GM12878 (cell line): ENCODE data around the gene NAV3. TPM values are rescaled to one million over a fixed set of nuclear protein-coding genes. Genes with fewer than 3 reads are reported as not detected.
A peak's percentile ranks its signal among the peaks of the same experiment; 100 is the strongest.

Source experiments
- ATAC-seq: fragments of 200-7000 bp; cut with Tn5 transposase; 3 replicates; pipeline ENCODE4 v1.9.1; 2020; ENCODE audit warnings: mild to moderate bottlenecking, moderate library complexity
- BruUV-seq: library from RNA; stranded (reverse); fragments of 400-500 nt; replicated peaks from 2 replicates; lab custom pipeline; 2021; lab: Mats Ljungman, UMichigan
- CTCF ChIA-PET: fragments of 300-600 bp; sonication (Branson Sonifier 250); formaldehyde crosslinking; extraction: SDS; loops from one replicate; lab custom pipeline; 2021; ENCODE audit warnings: inconsistent platforms; lab: Yijun Ruan, JAX
- POLR2A ChIA-PET: fragments of 350-600 bp; formaldehyde crosslinking; extraction: SDS; loops from one replicate; lab custom pipeline; 2021; ENCODE audit warnings: inconsistent platforms; lab: Charles Lee
- RAD21 ChIA-PET: fragments of 300-600 bp; sonication (Branson Sonifier 250); formaldehyde crosslinking; loops from one replicate; lab custom pipeline; 2023; ENCODE audit warnings: antibody characterized with exemption; ENCODE audit not compliant: unreplicated experiment; lab: Charles Lee
- SMC1A ChIA-PET: fragments of 300-600 bp; sonication (Branson Sonifier 250); formaldehyde crosslinking; loops from one replicate; lab custom pipeline; 2023; ENCODE audit not compliant: unreplicated experiment, uncharacterized antibody; lab: Charles Lee
- DNase-seq: peaks from one replicate; pipeline ENCODE4 v3.0.0-alpha.2; 2011; ENCODE audit warnings: low read depth, low spot score
- FAIRE-seq: peaks from 3 replicates; lab custom pipeline; 2011; peaks lifted over from hg19 to GRCh38; lab: Jason Lieb, UNC
- H2AFZ ChIP-seq: 2 replicates; pipeline ENCODE4 v1.6.0; 2011; ENCODE audit warnings: low read depth, low read length, control low read depth; ENCODE audit not compliant: control insufficient read depth
- H3K27ac ChIP-seq: 2 replicates; pipeline ENCODE4 v1.5.1; 2011; ENCODE audit warnings: control low read depth; ENCODE audit not compliant: control insufficient read depth, insufficient read depth
- H3K27me3 ChIP-seq, 2 experiments: replicated peaks in 1 of 2; 2 replicates each; pipeline versions ENCODE4 v1.6.0 to v1.6.1; 2011; ENCODE audit warnings: low read length in 1 of 2; ENCODE audit not compliant: control insufficient read depth in 2 of 2, insufficient read depth in 2 of 2
- H3K36me3 ChIP-seq, 2 experiments: 2 replicates each; pipeline ENCODE4 v1.5.1; 2011; ENCODE audit warnings: low read length in 1 of 2; ENCODE audit not compliant: control insufficient read depth in 2 of 2, insufficient read depth in 2 of 2
- H3K4me1 ChIP-seq: 2 replicates; pipeline ENCODE4 v1.6.1; 2011; ENCODE audit warnings: mild to moderate bottlenecking, low read length, moderate library complexity, mixed read lengths; ENCODE audit not compliant: control insufficient read depth, insufficient read depth
- H3K4me2 ChIP-seq: 2 replicates; pipeline ENCODE4 v1.6.0; 2011; ENCODE audit warnings: control low read depth; ENCODE audit not compliant: control insufficient read depth, insufficient read depth
- H3K4me3 ChIP-seq: fragments of 200-600 bp; sonication (generic); 2 replicates; pipeline ENCODE4 v1.5.1; 2016
- H3K79me2 ChIP-seq: 2 replicates; pipeline ENCODE4 v1.6.0; 2011; ENCODE audit warnings: low read length; ENCODE audit not compliant: control insufficient read depth, insufficient read depth
- H3K9ac ChIP-seq: 2 replicates; pipeline ENCODE4 v1.8.0; 2011; ENCODE audit warnings: low read length, control low read depth, mixed read lengths; ENCODE audit not compliant: control insufficient read depth, insufficient read depth
- H3K9me3 ChIP-seq: replicated peaks from 3 replicates; pipeline ENCODE4 v1.5.1; 2011; ENCODE audit warnings: mild to moderate bottlenecking, low read length; ENCODE audit not compliant: control insufficient read depth, insufficient read depth
- H4K20me1 ChIP-seq: 2 replicates; pipeline ENCODE4 v1.6.0; 2011; ENCODE audit not compliant: control insufficient read depth, insufficient read depth
- BCL11A ChIP-seq: IDR thresholded peaks from 2 replicates; pipeline ENCODE4 v1.6.1; 2011; ENCODE audit warnings: low read depth, low read length
- CEBPB ChIP-seq, 2 experiments: fragments of 150-350 bp in 1 of 2; IDR thresholded peaks; 2 replicates each; pipeline ENCODE4 v1.6.1; 2012 to 2014; ENCODE audit warnings: low read depth in 2 of 2, low read length in 2 of 2, borderline replicate concordance in 1 of 2, inconsistent platforms in 1 of 2
- CHD1 ChIP-seq: IDR thresholded peaks from 2 replicates; pipeline ENCODE4 v1.6.1; 2012; ENCODE audit warnings: low read depth, low read length, improper control_type of control experiment
- CHD2 ChIP-seq: IDR thresholded peaks from 2 replicates; pipeline ENCODE4 v1.6.1; 2011; ENCODE audit warnings: low read depth, low read length, improper control_type of control experiment, borderline replicate concordance
- CREM ChIP-seq: IDR thresholded peaks from 2 replicates; pipeline ENCODE4 v1.6.1; 2014; ENCODE audit warnings: antibody characterized with exemption, low read depth
- ETV6 ChIP-seq, 2 experiments: fragments of 450-650 bp in 1 of 2; IDR thresholded peaks in 1 of 2; conservative IDR thresholded peaks in 1 of 2; 2 replicates each; pipeline ENCODE4 v1.6.1; 2014; ENCODE audit warnings: antibody characterized with exemption in 1 of 2, borderline replicate concordance in 1 of 2, low read depth in 1 of 2, mild to moderate bottlenecking in 1 of 2, moderate library complexity in 1 of 2
- EZH2 ChIP-seq: IDR thresholded peaks from 2 replicates; pipeline ENCODE4 v1.6.1; 2012; ENCODE audit warnings: low read depth, mild to moderate bottlenecking, control low read depth, inconsistent platforms, low read length, borderline replicate concordance; ENCODE audit not compliant: control insufficient read depth
- LARP7 ChIP-seq: fragments of 450-650 bp; IDR thresholded peaks from 2 replicates; pipeline ENCODE4 v1.6.1; 2017; ENCODE audit warnings: mild to moderate bottlenecking
- MEF2B ChIP-seq: fragments of 450-650 bp; IDR thresholded peaks from 2 replicates; pipeline ENCODE4 v1.6.1; 2018; ENCODE audit warnings: mild to moderate bottlenecking, moderate library complexity; ENCODE audit not compliant: partially characterized antibody, poor library complexity, severe bottlenecking
- MTA2 ChIP-seq: fragments of 450-650 bp; IDR thresholded peaks from 2 replicates; pipeline ENCODE4 v1.6.1; 2016; ENCODE audit warnings: low read depth, mild to moderate bottlenecking, moderate library complexity
- NFIC ChIP-seq: IDR thresholded peaks from 2 replicates; pipeline ENCODE4 v1.6.1; 2012; ENCODE audit warnings: low read depth, mild to moderate bottlenecking, inconsistent platforms, low read length, moderate library complexity
- NR2C2 ChIP-seq: IDR thresholded peaks from 2 replicates; pipeline ENCODE4 v1.6.1; 2011; ENCODE audit warnings: borderline replicate concordance, low read depth; ENCODE audit not compliant: control insufficient read depth, insufficient read length
- PAX8 ChIP-seq: fragments of 450-650 bp; IDR thresholded peaks from 2 replicates; pipeline ENCODE4 v1.6.1; 2017; ENCODE audit warnings: mild to moderate bottlenecking, moderate library complexity
- POU2F2 ChIP-seq: IDR thresholded peaks from 3 replicates; pipeline ENCODE4 v1.6.1; 2011; ENCODE audit warnings: low read depth, mild to moderate bottlenecking, low read length, borderline replicate concordance
- RUNX3 ChIP-seq: IDR thresholded peaks from 2 replicates; pipeline ENCODE4 v1.6.1; 2012; ENCODE audit warnings: low read length, inconsistent platforms
- SREBF2 ChIP-seq: IDR thresholded peaks from 2 replicates; pipeline ENCODE4 v1.6.1; 2012; ENCODE audit warnings: mild to moderate bottlenecking, low read length
- ZNF217 ChIP-seq: fragments of 450-650 bp; IDR thresholded peaks from 2 replicates; pipeline ENCODE4 v1.6.1; 2017; ENCODE audit warnings: antibody characterized with exemption, mild to moderate bottlenecking
- WGBS: methylation state at CpG from one replicate; pipeline ENCODE4 v1.1.6; 2016; ENCODE audit warnings: low lambda C conversion rate; ENCODE audit not compliant: insufficient replicate concordance, insufficient coverage; ENCODE audit errors: missing lambda C conversion rate; 5-methylcytosine and 5-hydroxymethylcytosine counted together
- in situ Hi-C: fragments of 300-500 bp; cut with MboI; formaldehyde crosslinking; loops from 9 replicates; pipeline ENCODE4 v1.14.3; 2018; ENCODE audit warnings: mixed read lengths
- intact Hi-C: fragments of 100-400 bp; cut with micrococcal nuclease; formaldehyde crosslinking; loops from one replicate; pipeline ENCODE4 v1.14.2; 2022; ENCODE audit not compliant: unreplicated experiment
- polyA plus RNA-seq, 11 experiments: library from polyadenylated mRNA; depleted of rRNA in 4 of 11; unstranded in 6 of 11; stranded (reverse) in 5 of 11; fragments of >200 nt; fragmentation: Nextera tagmentation in 4 of 11; fragmentation: Illumina TruSeq in 1 of 11; extraction: Ambion mirVana in 4 of 11; extraction: Trizol in 1 of 11; gene quantifications; 1 replicate in 1 of 11; 2 replicates in 10 of 11; pipeline versions ENCODE4 v1.2.1 to v1.2.3, GENCODE V29; 2011 to 2016; ENCODE audit warnings: inconsistent platforms in 2 of 11, missing spikeins in 2 of 11, low read depth in 1 of 11
- total RNA-seq, 4 experiments: library from RNA; depleted of rRNA in 3 of 4; stranded (reverse); fragments of >200 nt in 3 of 4; fragmentation: Illumina TruSeq in 1 of 4; extraction: Trizol in 1 of 4; gene quantifications; 2 replicates each; pipeline versions ENCODE4 v1.2.1 to v1.2.3, GENCODE V29; 2013 to 2021
- TF ChIP-seq, protein P1 (sequence below): IDR thresholded peaks from 2 replicates; pipeline ENCODE4 v1.6.1; 2011; ENCODE audit warnings: low read depth, mild to moderate bottlenecking, low read length, moderate library complexity, borderline replicate concordance; ENCODE audit errors: extremely low read depth
- TF ChIP-seq, protein P2 (sequence below): fragments of 450-650 bp; IDR thresholded peaks from 2 replicates; pipeline ENCODE4 v1.6.1; 2014; ENCODE audit warnings: mild to moderate bottlenecking
- TF ChIP-seq, protein P3 (sequence below): IDR thresholded peaks from 2 replicates; pipeline ENCODE4 v1.6.1; 2012; ENCODE audit warnings: low read length, inconsistent platforms
- TF ChIP-seq, protein P4 (sequence below): fragments of 450-650 bp; IDR thresholded peaks from 2 replicates; pipeline ENCODE4 v1.6.1; 2016; ENCODE audit warnings: mild to moderate bottlenecking

NAV3 gene
- total and polyA plus RNA-seq, 10 of the 15 experiments (the other 5 are each of a cell fraction or from before 2014, with no cell fraction given), result 0.05 to 0.51 (median 0.22) TPM; not detected in 1

DNA sequence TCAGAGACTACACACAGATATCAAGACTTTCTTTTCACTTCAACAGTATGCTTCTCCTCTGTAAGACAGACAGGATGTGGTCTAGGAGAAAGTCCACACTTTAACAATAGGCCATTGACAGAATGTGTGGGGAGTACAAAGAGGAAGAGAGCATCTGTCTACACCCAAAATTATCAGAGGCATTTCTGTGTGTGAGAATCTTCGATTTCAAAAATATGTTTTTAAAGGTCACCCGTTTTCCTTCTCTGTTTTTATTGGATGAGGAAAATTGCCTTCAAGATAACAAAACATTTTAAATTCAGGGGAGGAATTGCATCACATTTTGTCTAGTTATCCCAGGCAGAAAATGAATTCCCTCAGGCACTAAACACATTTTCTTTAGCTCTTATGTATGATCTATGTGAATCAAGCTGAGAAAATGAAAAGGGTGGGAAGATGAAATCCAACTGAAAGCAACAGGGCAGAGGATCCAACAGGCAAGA, 16.4 kb downstream of the NAV3 start:
- peak overlapping the region; percentile 47 for H2AFZ ChIP-seq
- H3K79me2 ChIP-seq, result no peaks in the 10 kb centered on the region
- no peaks in the 10 kb centered on the region for H3K36me3 ChIP-seq
- WGBS, result 0% methylated on average over 2 of the region's 2 CpGs
- ChIA-PET RAD21 (interaction anchor here (0.7 to 1.5 kb wide), 5 partner anchors 11 to 100 kb away, joined by 3 to 5 read pairs (median 3); partner anchors contain the start of gene NAV3), POLR2A (interaction anchor here (0.7 to 1.4 kb wide), 3 partner anchors 9 to 33 kb away, joined by 3 to 5 read pairs (median 4); no protein-coding TSS in a partner anchor), SMC1A (interaction anchor here (0.9 to 2.7 kb wide), 11 partner anchors 9 to 101 kb away, joined by 3 to 9 read pairs (median 4); partner anchors contain the start of gene NAV3), CTCF (no interaction called here)
- in situ Hi-C loops (no loop called here), intact Hi-C loops (loop anchor here (2.0 kb wide), 1 partner anchor 100 kb away; no protein-coding TSS in a partner anchor)
- no peak overlapping the region for H3K4me3 ChIP-seq
- FAIRE-seq (peak; percentile 90), DNase-seq (peak; percentile 75), ATAC-seq (peak; percentile 99)
- H4K20me1 ChIP-seq, result no peaks in the 10 kb centered on the region
- H3K9ac ChIP-seq, result 0 out of 2 replicates have a peak overlapping the region, but pooled peaks have one; percentile 10
- H3K27me3 ChIP-seq, result no peaks in the 10 kb centered on the region
- no TSS peak for BruUV-seq
- peak overlapping the region; percentile 82 for H3K27ac ChIP-seq
- H3K4me2 ChIP-seq, result peak overlapping the region; percentile 49
- peaks cover 21% of the 10 kb centered on the region for H3K4me1 ChIP-seq
- H3K9me3 ChIP-seq, result no peaks in the 10 kb centered on the region
- TF ChIP-seq NFIC (peak; percentile 84), CHD1 (no peak), CHD2 (peak; percentile 32; the same call in 1 of the 2 replicates), ETV6 (conservative IDR thresholded peaks at IDR 0.05 in 1 of 2, IDR thresholded peaks at IDR 0.05 in 1 of 2; ENCODE audit: borderline replicate concordance in 1 of 2, low read depth in 1 of 2) (no peak; a peak in 1 of 4 replicates), PAX8 (no peak), RUNX3 (peak; percentile 96), CEBPB (IDR thresholded peaks at IDR 0.05; ENCODE audit: borderline replicate concordance in 1 of 2, low read depth in 2 of 2, low read length in 2 of 2) (peak in 1 of 2 experiments; percentile 42; a peak in 1 of 4 replicates), LARP7 (no peak), ZNF217 (no peak; the same call in 1 of the 2 replicates), BCL11A (peak; percentile 48; the same call in 1 of the 2 replicates), MEF2B (no peak), EZH2 (0 out of 2 replicates have a peak, but pooled peaks have one; percentile 25), CREM (0 out of 2 replicates have a peak, but pooled peaks have one; percentile 47), SREBF2 (no peak), POU2F2 (no peak), NR2C2 (no peak), MTA2 (peak; percentile 61)
- TF ChIP-seq, protein P1, sequence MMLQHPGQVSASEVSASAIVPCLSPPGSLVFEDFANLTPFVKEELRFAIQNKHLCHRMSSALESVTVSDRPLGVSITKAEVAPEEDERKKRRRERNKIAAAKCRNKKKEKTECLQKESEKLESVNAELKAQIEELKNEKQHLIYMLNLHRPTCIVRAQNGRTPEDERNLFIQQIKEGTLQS, result no peak
- TF ChIP-seq, protein P2, sequence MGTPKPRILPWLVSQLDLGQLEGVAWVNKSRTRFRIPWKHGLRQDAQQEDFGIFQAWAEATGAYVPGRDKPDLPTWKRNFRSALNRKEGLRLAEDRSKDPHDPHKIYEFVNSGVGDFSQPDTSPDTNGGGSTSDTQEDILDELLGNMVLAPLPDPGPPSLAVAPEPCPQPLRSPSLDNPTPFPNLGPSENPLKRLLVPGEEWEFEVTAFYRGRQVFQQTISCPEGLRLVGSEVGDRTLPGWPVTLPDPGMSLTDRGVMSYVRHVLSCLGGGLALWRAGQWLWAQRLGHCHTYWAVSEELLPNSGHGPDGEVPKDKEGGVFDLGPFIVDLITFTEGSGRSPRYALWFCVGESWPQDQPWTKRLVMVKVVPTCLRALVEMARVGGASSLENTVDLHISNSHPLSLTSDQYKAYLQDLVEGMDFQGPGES, result no peak
- TF ChIP-seq, protein P3, sequence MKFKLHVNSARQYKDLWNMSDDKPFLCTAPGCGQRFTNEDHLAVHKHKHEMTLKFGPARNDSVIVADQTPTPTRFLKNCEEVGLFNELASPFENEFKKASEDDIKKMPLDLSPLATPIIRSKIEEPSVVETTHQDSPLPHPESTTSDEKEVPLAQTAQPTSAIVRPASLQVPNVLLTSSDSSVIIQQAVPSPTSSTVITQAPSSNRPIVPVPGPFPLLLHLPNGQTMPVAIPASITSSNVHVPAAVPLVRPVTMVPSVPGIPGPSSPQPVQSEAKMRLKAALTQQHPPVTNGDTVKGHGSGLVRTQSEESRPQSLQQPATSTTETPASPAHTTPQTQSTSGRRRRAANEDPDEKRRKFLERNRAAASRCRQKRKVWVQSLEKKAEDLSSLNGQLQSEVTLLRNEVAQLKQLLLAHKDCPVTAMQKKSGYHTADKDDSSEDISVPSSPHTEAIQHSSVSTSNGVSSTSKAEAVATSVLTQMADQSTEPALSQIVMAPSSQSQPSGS, result peak; percentile 47; the same call in 1 of the 2 replicates
- TF ChIP-seq, protein P4, sequence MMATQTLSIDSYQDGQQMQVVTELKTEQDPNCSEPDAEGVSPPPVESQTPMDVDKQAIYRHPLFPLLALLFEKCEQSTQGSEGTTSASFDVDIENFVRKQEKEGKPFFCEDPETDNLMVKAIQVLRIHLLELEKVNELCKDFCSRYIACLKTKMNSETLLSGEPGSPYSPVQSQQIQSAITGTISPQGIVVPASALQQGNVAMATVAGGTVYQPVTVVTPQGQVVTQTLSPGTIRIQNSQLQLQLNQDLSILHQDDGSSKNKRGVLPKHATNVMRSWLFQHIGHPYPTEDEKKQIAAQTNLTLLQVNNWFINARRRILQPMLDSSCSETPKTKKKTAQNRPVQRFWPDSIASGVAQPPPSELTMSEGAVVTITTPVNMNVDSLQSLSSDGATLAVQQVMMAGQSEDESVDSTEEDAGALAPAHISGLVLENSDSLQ, result peak; percentile 79
